Measurements from ENCODE around the gene APOLD1.

APOLD1 gene

GRCh38 chr12:12745576-12746211, 39.8 kb upstream of the APOLD1 start:
- ChIA-PET CTCF (interaction anchor here (1.0 to 3.0 kb wide), 2 partner anchors 9 to 101 kb away, joined by 3 to 30 read pairs; no protein-coding TSS in a partner anchor), POLR2A (no interaction called here)
- DNase-seq: no peak
- Histone ChIP-seq H3K27ac (ENCODE audit: insufficient read depth in 1 of 2, low read depth in 1 of 2, low read length in 2 of 2, poor library complexity in 1 of 2, severe bottlenecking in 2 of 2) (no peak overlapping the region), H3K27me3 (replicated peaks in 2 of 5; ENCODE audit: control insufficient read depth in 4 of 5, insufficient read depth in 5 of 5, low read length in 4 of 5) (no peaks in the 10 kb centered on the region), H3K4me3 (ENCODE audit: control insufficient read depth in 1 of 7, extremely low read depth in 1 of 7, insufficient read depth in 4 of 7, low read depth in 2 of 7, low read length in 6 of 7) (no peak overlapping the region), H3K4me1 (ENCODE audit: control extremely low read depth in 1 of 4, control insufficient read depth in 4 of 4, insufficient read depth in 4 of 4, low read length in 3 of 4) (peaks cover 0 to 7% (median 4%) of the 10 kb centered on the region in 4 experiments), H3K9me3 (ENCODE audit: control extremely low read depth in 1 of 5, control insufficient read depth in 4 of 5, insufficient read depth in 2 of 5, low read depth in 1 of 5, low read length in 4 of 5) (no peaks in the 10 kb centered on the region), H3K36me3 (ENCODE audit: control insufficient read depth in 4 of 4, insufficient read depth in 4 of 4, low read length in 3 of 4) (peaks cover 2 to 8% (median 4%) of the 10 kb centered on the region in 4 experiments)
- WGBS (ENCODE audit: insufficient coverage): 96% methylated on average over 5 of the region's 7 CpGs

GRCh38 chr12:12747278-12747677, 38.2 kb upstream of the APOLD1 start:
- H3K4me1 ChIP-seq (ENCODE audit: control extremely low read depth in 1 of 4, control insufficient read depth in 4 of 4, insufficient read depth in 4 of 4, low read length in 3 of 4): no peaks in the 10 kb centered on the region
- H3K36me3 ChIP-seq (ENCODE audit: control insufficient read depth in 4 of 4, insufficient read depth in 4 of 4, low read length in 3 of 4): peaks cover 2 to 11% (median 7%) of the 10 kb centered on the region in 4 experiments
- no peaks in the 10 kb centered on the region for H3K27me3 ChIP-seq (replicated peaks in 2 of 5; ENCODE audit: control insufficient read depth in 4 of 5, insufficient read depth in 5 of 5, low read length in 4 of 5)
- WGBS (ENCODE audit: insufficient coverage): 94% methylated on average over 2 of the region's 3 CpGs
- no peak overlapping the region for H3K27ac ChIP-seq (ENCODE audit: insufficient read depth in 1 of 2, low read depth in 1 of 2, low read length in 2 of 2, poor library complexity in 1 of 2, severe bottlenecking in 2 of 2)
- ChIA-PET POLR2A (no interaction called here), CTCF (interaction anchor here (3.0 kb wide), 1 partner anchor 11 kb away, joined by 30 read pairs; no protein-coding TSS in a partner anchor)
- no peak for DNase-seq
- no peak overlapping the region for H3K4me3 ChIP-seq (ENCODE audit: control insufficient read depth in 1 of 7, extremely low read depth in 1 of 7, insufficient read depth in 4 of 7, low read depth in 2 of 7, low read length in 6 of 7)
- no peaks in the 10 kb centered on the region for H3K9me3 ChIP-seq (ENCODE audit: control extremely low read depth in 1 of 5, control insufficient read depth in 4 of 5, insufficient read depth in 2 of 5, low read depth in 1 of 5, low read length in 4 of 5)

GRCh38 chr12:12748044-12748443, 37.4 kb upstream of the APOLD1 start:
- H3K4me3 ChIP-seq (ENCODE audit: control insufficient read depth in 1 of 7, extremely low read depth in 1 of 7, insufficient read depth in 4 of 7, low read depth in 2 of 7, low read length in 6 of 7): no peak overlapping the region
- DNase-seq: no peak
- 90% methylated on average over 2 of the region's 3 CpGs for WGBS (ENCODE audit: insufficient coverage)
- ChIA-PET CTCF (interaction anchor here (1.0 to 1.9 kb wide), 2 partner anchors 11 to 19 kb away, joined by 3 to 5 read pairs; no protein-coding TSS in a partner anchor), POLR2A (no interaction called here)
- peaks cover 2 to 11% (median 7%) of the 10 kb centered on the region in 4 experiments for H3K36me3 ChIP-seq (ENCODE audit: control insufficient read depth in 4 of 4, insufficient read depth in 4 of 4, low read length in 3 of 4)
- no peaks in the 10 kb centered on the region for H3K27me3 ChIP-seq (replicated peaks in 2 of 5; ENCODE audit: control insufficient read depth in 4 of 5, insufficient read depth in 5 of 5, low read length in 4 of 5)
- no peak overlapping the region for H3K27ac ChIP-seq (ENCODE audit: insufficient read depth in 1 of 2, low read depth in 1 of 2, low read length in 2 of 2, poor library complexity in 1 of 2, severe bottlenecking in 2 of 2)
- no peaks in the 10 kb centered on the region for H3K4me1 ChIP-seq (ENCODE audit: control extremely low read depth in 1 of 4, control insufficient read depth in 4 of 4, insufficient read depth in 4 of 4, low read length in 3 of 4)
- no peaks in the 10 kb centered on the region for H3K9me3 ChIP-seq (ENCODE audit: control extremely low read depth in 1 of 5, control insufficient read depth in 4 of 5, insufficient read depth in 2 of 5, low read depth in 1 of 5, low read length in 4 of 5)

GRCh38 chr12:12749433-12749832, 36.0 kb upstream of the APOLD1 start:
- H3K27ac ChIP-seq (ENCODE audit: insufficient read depth in 1 of 2, low read depth in 1 of 2, low read length in 2 of 2, poor library complexity in 1 of 2, severe bottlenecking in 2 of 2): no peak overlapping the region
- DNase-seq: no peak
- no peaks in the 10 kb centered on the region for H3K9me3 ChIP-seq (ENCODE audit: control extremely low read depth in 1 of 5, control insufficient read depth in 4 of 5, insufficient read depth in 2 of 5, low read depth in 1 of 5, low read length in 4 of 5)
- H3K27me3 ChIP-seq (replicated peaks in 2 of 5; ENCODE audit: control insufficient read depth in 4 of 5, insufficient read depth in 5 of 5, low read length in 4 of 5): no peaks in the 10 kb centered on the region
- POLR2A ChIA-PET: no interaction called here
- H3K4me3 ChIP-seq (ENCODE audit: control insufficient read depth in 1 of 7, extremely low read depth in 1 of 7, insufficient read depth in 4 of 7, low read depth in 2 of 7, low read length in 6 of 7): no peak overlapping the region
- H3K4me1 ChIP-seq (ENCODE audit: control extremely low read depth in 1 of 4, control insufficient read depth in 4 of 4, insufficient read depth in 4 of 4, low read length in 3 of 4): no peaks in the 10 kb centered on the region
- H3K36me3 ChIP-seq (ENCODE audit: control insufficient read depth in 4 of 4, insufficient read depth in 4 of 4, low read length in 3 of 4): peaks cover 2 to 10% (median 5%) of the 10 kb centered on the region in 4 experiments
- CTCF ChIA-PET: interaction anchor here (1.9 kb wide), 1 partner anchor 17 kb away, joined by 5 read pairs; no protein-coding TSS in a partner anchor
- WGBS (ENCODE audit: insufficient coverage): 95% methylated on average over 7 of the region's 7 CpGs

- ChIA-PET CTCF (interaction anchor here (1.4 to 1.5 kb wide), 2 partner anchors 18 to 33 kb away, joined by 3 read pairs; no protein-coding TSS in a partner anchor), POLR2A (no interaction called here)
- peaks cover 0 to 4% (median 2%) of the 10 kb centered on the region in 4 experiments for H3K36me3 ChIP-seq (ENCODE audit: control insufficient read depth in 4 of 4, insufficient read depth in 4 of 4, low read length in 3 of 4)
- H3K27ac ChIP-seq (ENCODE audit: insufficient read depth in 1 of 2, low read depth in 1 of 2, low read length in 2 of 2, poor library complexity in 1 of 2, severe bottlenecking in 2 of 2): no peak overlapping the region
- DNase-seq: no peak
- no peaks in the 10 kb centered on the region for H3K4me1 ChIP-seq (ENCODE audit: control extremely low read depth in 1 of 4, control insufficient read depth in 4 of 4, insufficient read depth in 4 of 4, low read length in 3 of 4)
- no peaks in the 10 kb centered on the region for H3K27me3 ChIP-seq (replicated peaks in 2 of 5; ENCODE audit: control insufficient read depth in 4 of 5, insufficient read depth in 5 of 5, low read length in 4 of 5)
- WGBS (ENCODE audit: insufficient coverage): 100% methylated on average over 5 of the region's 5 CpGs
- H3K4me3 ChIP-seq (ENCODE audit: control insufficient read depth in 1 of 7, extremely low read depth in 1 of 7, insufficient read depth in 4 of 7, low read depth in 2 of 7, low read length in 6 of 7): no peak overlapping the region
- no peaks in the 10 kb centered on the region for H3K9me3 ChIP-seq (ENCODE audit: control extremely low read depth in 1 of 5, control insufficient read depth in 4 of 5, insufficient read depth in 2 of 5, low read depth in 1 of 5, low read length in 4 of 5)
These were observed 29.5 kb upstream of the APOLD1 start for GRCh38 chr12:12755923-12756322.

GRCh38 chr12:12757121-12757520, 28.3 kb upstream of the APOLD1 start:
- Histone ChIP-seq H3K27ac (ENCODE audit: insufficient read depth in 1 of 2, low read depth in 1 of 2, low read length in 2 of 2, poor library complexity in 1 of 2, severe bottlenecking in 2 of 2) (no peak overlapping the region), H3K4me1 (ENCODE audit: control extremely low read depth in 1 of 4, control insufficient read depth in 4 of 4, insufficient read depth in 4 of 4, low read length in 3 of 4) (no peaks in the 10 kb centered on the region)

GRCh38 chr12:12759234-12759915, 26.1 kb upstream of the APOLD1 start:
- Histone ChIP-seq H3K4me3 (ENCODE audit: control insufficient read depth in 1 of 7, extremely low read depth in 1 of 7, insufficient read depth in 4 of 7, low read depth in 2 of 7, low read length in 6 of 7) (no peak overlapping the region), H3K4me1 (ENCODE audit: control extremely low read depth in 1 of 4, control insufficient read depth in 4 of 4, insufficient read depth in 4 of 4, low read length in 3 of 4) (no peaks in the 10 kb centered on the region), H3K9me3 (ENCODE audit: control extremely low read depth in 1 of 5, control insufficient read depth in 4 of 5, insufficient read depth in 2 of 5, low read depth in 1 of 5, low read length in 4 of 5) (no peaks in the 10 kb centered on the region), H3K27ac (ENCODE audit: insufficient read depth in 1 of 2, low read depth in 1 of 2, low read length in 2 of 2, poor library complexity in 1 of 2, severe bottlenecking in 2 of 2) (no peak overlapping the region), H3K36me3 (ENCODE audit: control insufficient read depth in 4 of 4, insufficient read depth in 4 of 4, low read length in 3 of 4) (peaks cover 0 to 2% (median 0%) of the 10 kb centered on the region in 4 experiments), H3K27me3 (replicated peaks in 2 of 5; ENCODE audit: control insufficient read depth in 4 of 5, insufficient read depth in 5 of 5, low read length in 4 of 5) (no peaks in the 10 kb centered on the region)
- no peak for DNase-seq
- POLR2A ChIA-PET: interaction anchor here (0.7 kb wide), 1 partner anchor 99 kb away, joined by 4 read pairs; no protein-coding TSS in a partner anchor
- CTCF ChIA-PET: interaction anchor here (0.8 kb wide), 1 partner anchor 22 kb away, joined by 4 read pairs; no protein-coding TSS in a partner anchor
- 100% methylated on average over 1 of the region's 7 CpGs for WGBS (ENCODE audit: insufficient coverage)

More at GRCh38 chr12:12757121-12757520, 28.3 kb upstream of the APOLD1 start:
- Histone ChIP-seq H3K4me3 (ENCODE audit: control insufficient read depth in 1 of 7, extremely low read depth in 1 of 7, insufficient read depth in 4 of 7, low read depth in 2 of 7, low read length in 6 of 7) (no peak overlapping the region), H3K27me3 (replicated peaks in 2 of 5; ENCODE audit: control insufficient read depth in 4 of 5, insufficient read depth in 5 of 5, low read length in 4 of 5) (no peaks in the 10 kb centered on the region), H3K36me3 (ENCODE audit: control insufficient read depth in 4 of 4, insufficient read depth in 4 of 4, low read length in 3 of 4) (peaks cover 0 to 2% (median 0%) of the 10 kb centered on the region in 4 experiments), H3K9me3 (ENCODE audit: control extremely low read depth in 1 of 5, control insufficient read depth in 4 of 5, insufficient read depth in 2 of 5, low read depth in 1 of 5, low read length in 4 of 5) (no peaks in the 10 kb centered on the region)
- DNase-seq: no peak
- POLR2A ChIA-PET: no interaction called here
- CTCF ChIA-PET: no interaction called here
- 85% methylated on average over 2 of the region's 2 CpGs for WGBS (ENCODE audit: insufficient coverage)

Data from common myeloid progenitor, CD34-positive (primary cell).